ENCODE results near the gene CLASRP.

- TF ChIP-seq CTCF (optimal IDR thresholded peaks at IDR 0.05 in 1 of 3, IDR thresholded peaks at IDR 0.05 in 1 of 3, conservative IDR thresholded peaks at IDR 0.05 in 1 of 3; ENCODE audit: extremely low read depth in 1 of 3, insufficient read depth in 2 of 3, low read length in 3 of 3): no peak
- TF ChIP-seq EZH2 (IDR thresholded peaks at IDR 0.05; ENCODE audit: low read length): no peak
Observed at GRCh38 chr19:45097776-45098520, 59.1 kb downstream of the CLASRP start.
